BJ (cell line): ENCODE results near the gene PLPPR1. TPM values are rescaled to one million over a fixed set of nuclear protein-coding genes. Genes with fewer than 3 reads are reported as not detected.
"Not testable (repeated sequence)": the region's sequence is repeated elsewhere in the genome, so short reads cannot be mapped to it uniquely, and the experiment has no call there.

Experiments used
- CTCF ChIA-PET: fragments of 350-600 bp; formaldehyde crosslinking; extraction: SDS; loops from one replicate; lab custom pipeline; 2021; ENCODE audit warnings: antibody characterized with exemption, inconsistent platforms; lab: Yijun Ruan, JAX
- POLR2A ChIA-PET: fragments of 300-600 bp; sonication (Branson Sonifier 250); formaldehyde crosslinking; extraction: SDS; loops from one replicate; lab custom pipeline; 2021; ENCODE audit warnings: antibody characterized with exemption; lab: Charles Lee
- DNase-seq: peaks from one replicate; pipeline ENCODE4 v3.0.0-alpha.2; 2011; ENCODE audit warnings: low read depth
- H3K27me3 ChIP-seq: 2 replicates; pipeline ENCODE4 v1.6.0; 2011; ENCODE audit warnings: low read length; ENCODE audit not compliant: control insufficient read depth, insufficient read depth
- H3K36me3 ChIP-seq: 2 replicates; pipeline ENCODE4 v1.5.1; 2011; ENCODE audit warnings: low read length; ENCODE audit not compliant: control insufficient read depth, insufficient read depth
- H3K4me3 ChIP-seq: 2 replicates; pipeline ENCODE4 v1.5.1; 2011; ENCODE audit warnings: low read depth, mild to moderate bottlenecking, control low read depth, low read length
- CTCF ChIP-seq: IDR thresholded peaks from 2 replicates; pipeline ENCODE4 v1.5.1; 2011; ENCODE audit warnings: low read depth, mild to moderate bottlenecking, control low read depth, inconsistent platforms, low read length, moderate library complexity; ENCODE audit not compliant: insufficient read depth
- polyA plus RNA-seq: library from polyadenylated mRNA; depleted of rRNA; stranded (reverse); fragments of >200 nt; gene quantifications from 2 replicates; pipeline ENCODE4 v1.2.3, GENCODE V29; 2011

Gene PLPPR1
- polyA plus RNA-seq, 1 experiment = not detected

- Histone ChIP-seq H3K36me3 (no peaks in the 10 kb centered on the region), H3K4me3 (no peak overlapping the region), H3K27me3 (no peaks in the 10 kb centered on the region)
- DNase-seq = no peak
- no peak for TF ChIP-seq CTCF
- CTCF ChIA-PET = interaction anchor here (0.7 to 1.1 kb wide), 2 partner anchors 35 to 51 kb away, joined by 3 to 4 read pairs; no protein-coding TSS in a partner anchor
- POLR2A ChIA-PET = no interaction called here
Measured at GRCh38 chr9:101038488-101038887, 10.0 kb downstream of the PLPPR1 start.

GRCh38 chr9:101039581-101039980 is 11.1 kb downstream of the PLPPR1 start:
- CTCF ChIA-PET = interaction anchor here (0.9 kb wide), 1 partner anchor 23 kb away, joined by 3 read pairs; no protein-coding TSS in a partner anchor
- H3K4me3 ChIP-seq, H3K27me3 ChIP-seq, DNase-seq, POLR2A ChIA-PET, H3K36me3 ChIP-seq: not testable (repeated sequence)

- H3K36me3 ChIP-seq = no peaks in the 10 kb centered on the region
- no peaks in the 10 kb centered on the region for H3K27me3 ChIP-seq
- TF ChIP-seq CTCF = no peak
- DNase-seq = no peak
- no peak overlapping the region for H3K4me3 ChIP-seq
- ChIA-PET CTCF (no interaction called here), POLR2A (no interaction called here)
Measured at GRCh38 chr9:101047848-101048397, 19.4 kb downstream of the PLPPR1 start.

- DNase-seq = no peak
- H3K27me3 ChIP-seq = no peaks in the 10 kb centered on the region
- no peak overlapping the region for H3K4me3 ChIP-seq
- CTCF ChIA-PET = no interaction called here
- POLR2A ChIA-PET = no interaction called here
- TF ChIP-seq CTCF = no peak
- no peaks in the 10 kb centered on the region for H3K36me3 ChIP-seq
Measured at GRCh38 chr9:101050650-101051049, 22.1 kb downstream of the PLPPR1 start.

GRCh38 chr9:101054657-101055056 is 26.1 kb downstream of the PLPPR1 start:
- TF ChIP-seq CTCF = no peak
- Histone ChIP-seq H3K27me3 (no peaks in the 10 kb centered on the region), H3K36me3 (no peaks in the 10 kb centered on the region), H3K4me3 (no peak overlapping the region)
- no peak for DNase-seq
- ChIA-PET POLR2A (no interaction called here), CTCF (no interaction called here)

- Histone ChIP-seq H3K27me3 (no peaks in the 10 kb centered on the region), H3K4me3 (no peak overlapping the region), H3K36me3 (no peaks in the 10 kb centered on the region)
- ChIA-PET POLR2A (no interaction called here), CTCF (no interaction called here)
- DNase-seq = no peak
- no peak for TF ChIP-seq CTCF
Measured at GRCh38 chr9:101055516-101055915, 27.0 kb downstream of the PLPPR1 start.
